Measurements from ENCODE around the gene OR6K2.

DNA sequence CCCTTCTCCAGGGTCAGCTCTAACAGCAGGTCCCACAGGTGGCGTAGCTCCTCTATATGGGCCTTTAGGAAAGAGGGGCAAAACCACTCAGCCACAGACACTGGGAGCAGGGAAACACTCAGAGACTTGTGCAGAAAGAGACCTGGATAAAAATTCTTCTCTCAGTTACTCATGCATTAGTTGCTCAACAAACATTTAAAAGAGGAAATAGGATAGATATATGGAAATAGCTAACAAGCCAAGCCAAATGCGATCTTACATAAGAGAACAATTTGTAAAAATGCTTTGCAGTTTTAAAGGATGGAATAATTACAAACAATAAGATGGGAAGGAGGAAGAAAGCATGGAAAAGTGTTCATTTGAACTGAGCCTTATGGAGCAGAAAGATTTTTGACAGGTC, 18.8 kb downstream of the OR6K2 start:
- TF ChIP-seq SP1 (IDR thresholded peaks at IDR 0.05): no peak
- no peak for TF ChIP-seq TARDBP (IDR thresholded peaks at IDR 0.05)
- TF ChIP-seq NFRKB (IDR thresholded peaks at IDR 0.05): no peak
- TF ChIP-seq FOXA1 (IDR thresholded peaks at IDR 0.05): no peak
- no peak for TF ChIP-seq ARNT (IDR thresholded peaks at IDR 0.05)
- TF ChIP-seq HDGF (IDR thresholded peaks at IDR 0.05; ENCODE audit: borderline replicate concordance): no peak
- no peak for TF ChIP-seq L3MBTL2 (conservative IDR thresholded peaks at IDR 0.05)
- TF ChIP-seq CTBP1 (IDR thresholded peaks at IDR 0.05; ENCODE audit: borderline replicate concordance): no peak
- no peak for TF ChIP-seq LEF1 (IDR thresholded peaks at IDR 0.05; ENCODE audit: borderline replicate concordance)
- no peak for TF ChIP-seq BHLHE40 (IDR thresholded peaks at IDR 0.05; ENCODE audit: borderline replicate concordance)
- no peak for TF ChIP-seq SUZ12 (IDR thresholded peaks at IDR 0.05)
- TF ChIP-seq, protein P1, sequence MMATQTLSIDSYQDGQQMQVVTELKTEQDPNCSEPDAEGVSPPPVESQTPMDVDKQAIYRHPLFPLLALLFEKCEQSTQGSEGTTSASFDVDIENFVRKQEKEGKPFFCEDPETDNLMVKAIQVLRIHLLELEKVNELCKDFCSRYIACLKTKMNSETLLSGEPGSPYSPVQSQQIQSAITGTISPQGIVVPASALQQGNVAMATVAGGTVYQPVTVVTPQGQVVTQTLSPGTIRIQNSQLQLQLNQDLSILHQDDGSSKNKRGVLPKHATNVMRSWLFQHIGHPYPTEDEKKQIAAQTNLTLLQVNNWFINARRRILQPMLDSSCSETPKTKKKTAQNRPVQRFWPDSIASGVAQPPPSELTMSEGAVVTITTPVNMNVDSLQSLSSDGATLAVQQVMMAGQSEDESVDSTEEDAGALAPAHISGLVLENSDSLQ (IDR thresholded peaks at IDR 0.05): no peak
- no peak for TF ChIP-seq FOXK2 (IDR thresholded peaks at IDR 0.05)

All from HEK293T (cell line).